ENCODE measurements around the gene CERS6.

DNA sequence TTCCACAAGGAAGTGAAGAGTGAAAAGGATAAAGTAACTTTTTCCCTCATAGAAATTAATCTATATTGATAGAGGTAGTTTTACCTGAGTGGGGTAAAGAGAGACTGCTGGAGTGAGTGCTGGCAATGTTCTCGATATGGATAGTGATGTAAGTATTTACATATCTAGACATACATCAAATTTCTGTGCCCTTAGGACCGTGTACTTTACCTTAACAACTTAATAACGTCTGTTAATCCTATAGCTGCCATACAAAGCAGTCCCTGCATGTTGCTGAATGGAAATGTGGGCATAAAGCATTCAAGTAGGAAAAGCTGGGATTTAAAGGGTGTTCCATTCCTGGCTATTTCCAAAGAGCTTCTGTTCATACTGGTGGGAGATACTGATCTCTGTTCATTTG lies 184.0 kb downstream of the CERS6 start:
- no peak for TF ChIP-seq POLR2A (IDR thresholded peaks at IDR 0.05)
- TF ChIP-seq, protein P1, sequence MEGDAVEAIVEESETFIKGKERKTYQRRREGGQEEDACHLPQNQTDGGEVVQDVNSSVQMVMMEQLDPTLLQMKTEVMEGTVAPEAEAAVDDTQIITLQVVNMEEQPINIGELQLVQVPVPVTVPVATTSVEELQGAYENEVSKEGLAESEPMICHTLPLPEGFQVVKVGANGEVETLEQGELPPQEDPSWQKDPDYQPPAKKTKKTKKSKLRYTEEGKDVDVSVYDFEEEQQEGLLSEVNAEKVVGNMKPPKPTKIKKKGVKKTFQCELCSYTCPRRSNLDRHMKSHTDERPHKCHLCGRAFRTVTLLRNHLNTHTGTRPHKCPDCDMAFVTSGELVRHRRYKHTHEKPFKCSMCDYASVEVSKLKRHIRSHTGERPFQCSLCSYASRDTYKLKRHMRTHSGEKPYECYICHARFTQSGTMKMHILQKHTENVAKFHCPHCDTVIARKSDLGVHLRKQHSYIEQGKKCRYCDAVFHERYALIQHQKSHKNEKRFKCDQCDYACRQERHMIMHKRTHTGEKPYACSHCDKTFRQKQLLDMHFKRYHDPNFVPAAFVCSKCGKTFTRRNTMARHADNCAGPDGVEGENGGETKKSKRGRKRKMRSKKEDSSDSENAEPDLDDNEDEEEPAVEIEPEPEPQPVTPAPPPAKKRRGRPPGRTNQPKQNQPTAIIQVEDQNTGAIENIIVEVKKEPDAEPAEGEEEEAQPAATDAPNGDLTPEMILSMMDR (IDR thresholded peaks at IDR 0.05), result no peak

Data from body of pancreas (tissue), 4 donors.